HG03520 (cell line): ENCODE data around the gene CRACR2A.

ENCODE experiments used
- ATAC-seq: cut with Tn5 transposase; IDR thresholded peaks from one replicate; pipeline ENCODE4 v1.9.1; 2021; ENCODE audit warnings: mild to moderate bottlenecking, moderate library complexity; ENCODE audit not compliant: unreplicated experiment

The CRACR2A gene

DNA sequence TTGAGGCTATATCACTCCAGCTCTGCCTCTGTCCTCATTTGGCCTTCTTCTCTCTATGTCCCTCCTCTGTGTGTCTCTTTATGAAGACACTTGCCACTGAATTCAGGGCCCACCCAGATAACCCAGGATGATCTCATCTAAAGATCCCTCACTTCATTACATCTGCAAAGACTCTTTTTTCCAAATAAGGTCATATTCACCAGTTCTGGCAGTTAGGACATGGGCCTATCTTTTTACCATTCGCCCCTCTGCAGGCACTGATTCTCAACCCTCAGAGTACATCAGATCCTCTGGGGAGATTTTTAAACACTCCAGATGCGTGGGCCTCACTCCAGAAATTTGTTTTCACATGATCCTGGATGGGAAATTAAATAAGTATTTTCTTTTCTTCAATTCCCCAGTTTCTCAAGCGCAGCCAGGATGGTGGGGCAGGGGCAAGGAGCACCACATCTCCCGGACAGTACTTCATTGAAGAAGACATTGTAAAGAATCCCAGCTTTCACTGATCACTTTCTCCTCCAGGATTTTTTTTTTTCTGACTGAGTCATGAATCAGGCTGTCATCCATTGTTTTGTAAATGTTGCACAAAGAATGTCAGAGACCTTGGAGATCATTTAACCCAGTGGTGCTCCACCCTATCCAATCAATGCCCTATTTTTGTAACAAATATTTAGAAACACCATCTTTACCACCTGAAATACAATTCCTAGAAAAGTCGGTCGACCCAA lies 27.4 kb downstream of the CRACR2A start:
- no peak for ATAC-seq

DNA sequence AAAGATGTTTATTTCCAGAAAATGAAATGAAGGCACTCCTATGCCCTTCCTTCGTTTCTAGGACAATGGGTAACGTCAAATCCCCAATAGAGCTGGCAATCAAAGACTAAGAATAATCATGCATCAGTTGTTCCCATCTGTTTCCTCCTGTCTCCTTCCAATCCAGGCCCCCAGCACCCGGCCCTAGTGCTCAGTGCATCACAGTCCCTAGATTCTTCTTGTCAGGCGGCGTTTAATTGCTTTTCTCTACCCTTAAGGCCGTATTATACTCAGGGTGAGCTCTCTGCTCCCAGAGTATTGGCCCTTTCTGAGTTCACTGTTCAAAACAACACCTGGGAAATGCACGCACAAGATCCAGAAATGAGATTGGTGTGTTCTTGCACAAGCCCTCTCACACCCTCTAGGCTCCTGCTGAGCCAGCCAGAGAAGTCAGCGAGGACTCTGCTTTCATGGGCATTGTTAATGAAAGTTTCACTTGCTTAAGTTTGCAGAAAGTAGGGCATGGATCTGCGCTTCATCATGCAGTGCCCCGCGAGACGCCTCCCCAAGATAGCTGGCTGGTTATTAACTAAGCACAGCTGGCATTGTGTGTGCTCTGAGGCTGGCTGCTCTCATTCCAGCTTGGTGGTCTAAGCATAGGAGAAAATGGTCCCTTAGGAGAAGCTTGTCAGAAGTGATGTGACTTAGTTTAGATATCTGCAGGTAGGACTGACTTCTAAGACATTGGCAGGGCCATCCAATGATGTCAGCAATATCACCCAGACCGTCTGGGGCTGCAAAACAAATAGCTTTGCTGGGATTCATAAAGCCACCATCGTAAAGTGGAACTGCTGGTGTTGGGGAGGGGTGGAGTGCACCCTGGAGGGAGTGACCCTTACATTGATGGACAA lies 28.7 kb downstream of the CRACR2A start:
- ATAC-seq: no peak

- ATAC-seq: no peak
These were observed 30.5 kb downstream of the CRACR2A start for GRCh38 chr12:3722368-3722767.

GRCh38 chr12:3720772-3721171 lies 32.1 kb downstream of the CRACR2A start:
- no peak for ATAC-seq

DNA sequence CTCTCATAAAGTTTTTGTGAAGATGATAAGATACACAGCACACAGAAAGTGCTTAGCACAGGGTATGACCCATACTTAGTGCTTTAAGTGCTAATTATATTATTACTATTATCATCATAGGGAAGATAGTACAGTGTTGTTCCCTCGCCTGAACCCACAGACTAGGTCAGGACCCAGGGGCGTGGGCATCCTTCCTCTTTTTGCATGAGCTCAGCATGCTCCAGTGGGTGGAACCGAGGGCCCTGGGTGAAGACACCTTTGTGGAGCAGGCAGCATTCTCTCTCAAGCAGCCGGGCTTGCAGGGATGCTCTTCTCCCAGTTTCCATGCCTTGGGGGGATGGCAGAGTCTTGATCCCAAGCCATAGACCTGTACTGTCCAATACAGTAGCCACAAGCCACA lies 34.8 kb downstream of the CRACR2A start:
- ATAC-seq: no peak

GRCh38 chr12:3717283-3717898 lies 35.5 kb downstream of the CRACR2A start:
- no peak for ATAC-seq

DNA sequence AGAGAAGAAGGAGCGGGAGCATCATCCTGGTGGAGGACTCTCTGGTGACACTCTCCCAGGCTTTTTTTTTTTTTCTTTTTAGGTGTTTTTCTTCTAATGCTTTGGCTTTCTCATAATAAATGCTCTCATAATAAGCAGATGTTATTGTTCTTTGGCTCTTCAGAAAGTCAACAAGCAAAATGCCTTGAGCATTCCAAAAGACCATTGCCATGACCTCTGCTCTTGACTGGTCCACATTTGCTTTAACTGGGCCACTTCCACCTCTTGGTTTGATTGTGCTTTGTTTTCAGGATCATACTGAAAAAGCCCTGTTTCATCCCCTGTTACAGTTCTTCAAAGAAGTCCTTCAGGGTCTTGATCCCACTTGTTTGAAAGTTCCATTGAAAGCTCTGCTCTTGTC lies 36.9 kb downstream of the CRACR2A start:
- ATAC-seq: no peak

DNA sequence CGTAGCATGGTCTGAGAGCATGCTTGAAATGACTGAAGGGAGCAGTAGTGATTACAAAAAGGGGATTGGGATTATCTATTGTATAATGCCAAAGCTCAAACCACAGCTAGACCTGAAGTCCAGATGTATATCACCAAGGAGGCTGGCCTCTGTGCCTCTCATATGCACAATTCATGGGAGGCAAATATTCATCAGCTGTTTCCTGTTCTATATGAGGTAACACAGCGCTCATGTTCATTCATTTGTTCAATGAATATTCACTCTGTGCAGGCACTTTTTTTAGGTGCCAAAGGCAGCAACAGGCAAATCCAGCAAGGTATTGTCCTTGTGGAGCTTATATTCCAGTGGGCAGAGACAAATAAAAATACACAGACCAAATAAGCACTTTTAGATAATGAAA lies 39.0 kb downstream of the CRACR2A start:
- no peak for ATAC-seq

- ATAC-seq: no peak
These were observed 39.4 kb downstream of the CRACR2A start for GRCh38 chr12:3713483-3713882.

DNA sequence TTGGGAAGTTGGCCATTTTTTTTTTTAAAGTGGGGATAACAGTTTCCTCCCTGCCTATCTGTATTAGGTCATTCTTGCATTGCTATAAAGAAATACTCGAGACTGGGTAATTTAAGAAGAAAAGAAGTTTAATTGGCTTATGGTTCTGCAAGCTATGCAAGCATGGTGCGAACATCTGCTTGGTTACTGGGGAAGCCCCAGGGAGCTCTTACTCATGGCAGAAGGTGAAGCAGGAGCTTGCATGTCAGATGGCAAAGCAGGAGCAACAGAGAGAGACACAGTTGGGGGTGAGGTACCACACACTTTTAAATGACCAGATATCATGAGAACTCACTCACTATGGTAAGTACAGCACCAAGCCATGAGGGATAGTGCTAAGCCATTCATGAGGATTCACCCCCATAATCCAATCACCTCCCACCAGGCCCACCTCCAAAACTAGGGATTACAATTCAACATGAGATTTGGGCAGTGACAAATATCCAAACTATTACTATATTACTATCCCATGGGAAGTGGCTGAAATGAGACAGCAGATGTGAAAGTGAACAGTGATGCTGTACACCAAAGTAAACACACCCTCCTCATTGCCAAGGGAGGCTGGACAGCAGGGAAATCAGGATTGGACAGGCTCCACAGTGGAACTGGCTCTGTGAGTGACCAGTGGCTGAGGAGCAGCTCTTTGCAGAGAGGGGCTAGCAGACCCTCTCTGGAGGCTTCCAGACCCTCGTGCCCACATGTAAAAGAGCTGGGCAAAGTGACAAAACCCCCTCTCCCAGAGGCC lies 40.5 kb downstream of the CRACR2A start:
- no peak for ATAC-seq

DNA sequence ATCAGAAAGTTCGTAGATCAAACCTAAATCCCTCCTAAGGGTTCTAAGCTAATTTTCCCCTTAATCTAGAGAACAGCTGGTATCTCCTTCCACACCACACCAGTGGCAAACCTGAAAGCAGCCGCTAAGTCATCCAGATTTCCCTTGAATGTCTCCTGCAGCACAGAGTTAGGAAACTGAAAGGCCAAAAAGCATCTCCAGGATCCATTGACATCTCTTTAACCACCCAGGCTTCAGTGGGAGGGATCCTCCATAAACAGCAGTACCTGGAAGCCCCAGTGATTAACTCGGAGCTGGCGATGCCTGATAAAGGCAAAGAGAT lies 47.6 kb downstream of the CRACR2A start:
- ATAC-seq: no peak

- ATAC-seq: no peak
These were observed 48.2 kb downstream of the CRACR2A start for GRCh38 chr12:3704512-3705353.

GRCh38 chr12:3700861-3701260 lies 52.0 kb downstream of the CRACR2A start:
- ATAC-seq: no peak

DNA sequence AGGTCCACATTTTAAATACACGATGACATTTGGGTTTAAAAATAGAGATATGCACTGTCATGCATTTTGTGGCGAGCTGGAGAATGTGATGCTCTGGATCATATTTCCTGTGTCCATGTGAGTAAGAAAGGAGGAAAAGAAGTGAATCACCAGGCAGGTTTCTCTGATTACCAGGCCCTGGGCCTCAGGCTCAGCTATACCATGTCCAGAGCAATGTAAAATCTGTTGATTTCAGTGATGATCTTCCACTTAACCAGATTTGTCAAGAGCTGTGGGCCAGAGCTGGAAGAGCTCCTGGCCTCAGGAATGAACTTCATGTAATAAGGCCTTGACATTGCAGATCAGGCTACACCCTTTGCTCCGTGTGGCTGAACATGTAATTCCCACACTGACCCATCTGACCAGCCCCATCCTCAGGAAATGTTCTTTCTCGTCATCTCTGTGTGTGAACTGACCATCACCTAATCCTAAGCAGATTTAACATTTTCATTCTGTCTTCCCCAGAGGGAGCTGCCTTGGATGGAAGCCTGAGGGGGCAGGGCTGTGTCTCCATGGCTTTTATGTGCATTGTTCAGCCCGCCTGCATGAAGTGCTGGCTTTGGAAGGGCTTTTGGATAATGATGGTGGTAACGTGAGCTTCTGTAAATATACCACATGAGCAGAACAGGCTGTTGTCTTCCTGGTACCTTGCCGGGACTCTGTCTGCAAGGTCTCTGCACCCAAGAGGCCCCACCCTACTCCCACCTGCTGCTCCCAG lies 54.5 kb downstream of the CRACR2A start:
- no peak for ATAC-seq

DNA sequence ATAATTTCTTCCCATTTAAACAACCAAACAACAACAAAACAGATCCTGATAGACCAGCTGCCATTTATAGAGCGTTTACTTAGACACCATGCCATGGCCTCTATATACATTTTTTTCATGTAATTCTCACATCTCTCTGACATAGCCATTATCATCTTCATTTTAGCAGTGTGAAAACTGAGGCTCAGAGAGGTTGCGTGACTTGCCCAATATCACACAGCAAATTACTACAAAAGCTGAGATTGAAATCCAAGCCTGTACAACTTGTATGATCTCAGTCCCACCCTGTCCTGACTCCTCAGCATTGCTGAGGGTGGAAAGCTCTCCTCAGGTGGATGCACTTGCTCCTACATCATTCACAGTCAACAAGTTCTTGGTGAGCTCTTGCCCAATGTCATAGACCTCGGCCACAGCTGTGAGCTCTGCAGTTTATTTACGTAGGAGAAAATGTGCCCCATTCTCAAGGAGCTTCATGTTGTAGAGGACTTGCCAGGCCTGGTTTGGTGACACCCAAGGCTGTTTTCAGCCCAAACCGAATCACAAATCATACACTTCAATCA lies 55.5 kb downstream of the CRACR2A start:
- ATAC-seq: no peak

DNA sequence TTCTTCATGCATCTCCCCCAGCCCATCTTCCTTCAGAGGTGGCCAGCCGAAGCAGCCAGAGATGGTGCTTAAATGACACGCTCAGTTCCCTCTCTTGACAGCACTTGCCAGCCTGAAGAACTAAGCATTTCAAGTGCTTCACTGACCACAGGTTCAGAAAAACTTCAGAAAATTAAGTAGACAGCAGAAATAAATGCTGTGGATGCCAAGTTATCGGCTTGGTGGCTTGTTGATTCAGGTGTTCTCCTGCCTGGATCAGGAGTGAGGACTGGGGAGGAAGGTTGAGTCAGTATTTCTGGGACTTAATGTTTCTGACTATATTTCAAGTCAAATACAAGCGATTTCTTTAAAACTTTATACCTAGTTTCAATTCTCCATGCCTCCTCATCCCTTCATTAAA lies 58.2 kb downstream of the CRACR2A start:
- ATAC-seq: no peak

DNA sequence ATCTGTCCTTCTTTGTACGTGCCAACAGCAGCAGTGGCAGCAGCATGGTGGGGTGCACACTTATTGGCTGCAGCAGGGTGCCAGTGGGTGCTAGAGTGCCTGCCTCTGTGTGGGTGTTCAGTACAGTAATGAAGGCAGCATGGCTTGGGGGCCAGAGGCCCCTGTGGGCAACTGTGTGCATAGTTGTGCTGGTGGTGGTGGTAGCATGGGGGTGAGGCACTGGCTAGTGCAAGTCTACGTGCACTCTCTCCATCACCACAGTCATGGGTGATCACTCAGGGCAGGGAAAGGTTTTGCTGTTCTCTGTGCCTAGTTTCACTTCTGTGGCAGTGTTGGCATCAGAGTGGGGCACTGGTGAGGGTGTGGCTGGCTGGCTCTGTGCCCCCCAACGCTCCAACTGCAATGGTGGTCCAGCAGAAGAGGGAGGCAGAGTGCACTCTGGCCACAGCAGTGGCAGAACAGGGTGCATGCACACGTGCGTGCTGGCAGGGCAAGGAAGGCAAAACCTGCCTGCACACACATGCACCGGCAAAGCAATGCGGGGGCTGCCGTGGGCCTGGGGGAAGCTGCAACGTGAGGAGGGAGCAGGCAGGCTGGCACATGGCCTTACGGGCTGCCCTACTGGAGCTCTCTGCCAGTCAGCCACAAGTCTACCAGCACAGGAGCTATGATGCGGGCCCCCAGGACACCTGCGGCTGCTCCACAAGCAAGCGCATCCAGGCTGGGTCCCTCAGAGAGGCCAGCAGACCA lies 60.1 kb downstream of the CRACR2A start:
- no peak for ATAC-seq

- ATAC-seq: no peak
These were observed 66.4 kb downstream of the CRACR2A start for GRCh38 chr12:3686463-3686862.

GRCh38 chr12:3685830-3686229 lies 67.1 kb downstream of the CRACR2A start:
- no peak for ATAC-seq
